CD14-positive monocyte (primary cell): ENCODE results near the gene RMRP. TPM values are rescaled to one million over a fixed set of nuclear protein-coding genes. Genes with fewer than 3 reads are reported as not detected.

Source experiments
- DNase-seq, 3 donors: peaks; one replicate each; pipeline ENCODE4 v3.0.0-alpha.2; 2011 to 2022
- H2AFZ ChIP-seq: 2 replicates; pipeline ENCODE4 v1.6.0; 2012; ENCODE audit warnings: mild to moderate bottlenecking, low read depth, low read length, inconsistent platforms; ENCODE audit not compliant: insufficient read depth, poor library complexity, severe bottlenecking
- H3K27ac ChIP-seq, 2 donors: 1 replicate in 1 of 2; 2 replicates in 1 of 2; pipeline ENCODE4 v1.5.1; 2012 to 2013; ENCODE audit warnings: low read length in 2 of 2, control low read depth in 1 of 2, inconsistent platforms in 1 of 2, low read depth in 1 of 2, mild to moderate bottlenecking in 1 of 2
- H3K27me3 ChIP-seq, 2 donors: one replicate each; pipeline versions ENCODE4 v1.6.0 to v1.6.1; 2011 to 2013; ENCODE audit warnings: low read length in 2 of 2; ENCODE audit not compliant: control insufficient read depth in 2 of 2, insufficient read depth in 2 of 2
- H3K36me3 ChIP-seq, 2 donors: replicated peaks in 1 of 2; 1 replicate in 1 of 2; 2 replicates in 1 of 2; pipeline versions ENCODE4 v1.5.1 to v1.6.1; 2012 to 2013; ENCODE audit warnings: low read length in 2 of 2, control low read depth in 1 of 2, inconsistent platforms in 1 of 2, mild to moderate bottlenecking in 1 of 2; ENCODE audit not compliant: insufficient read depth in 2 of 2, control insufficient read depth in 1 of 2
- H3K4me1 ChIP-seq, 2 donors: 1 replicate in 1 of 2; 2 replicates in 1 of 2; pipeline versions ENCODE4 v1.5.1 to v1.6.1; 2012 to 2013; ENCODE audit warnings: low read length in 2 of 2, control low read depth in 1 of 2, inconsistent platforms in 1 of 2, mild to moderate bottlenecking in 1 of 2, moderate library complexity in 1 of 2; ENCODE audit not compliant: insufficient read depth in 2 of 2, control insufficient read depth in 1 of 2
- H3K4me2 ChIP-seq: replicated peaks from 2 replicates; pipeline ENCODE3; 2012; ENCODE audit warnings: low read length, moderate library complexity, mild to moderate bottlenecking; ENCODE audit not compliant: poor library complexity, severe bottlenecking; ENCODE audit errors: extremely low read depth
- H3K4me3 ChIP-seq, 3 experiments: fragments of 200-600 bp in 1 of 3; sonication (generic) in 1 of 3; replicated peaks in 1 of 3; 1 replicate in 2 of 3; 2 replicates in 1 of 3; pipeline ENCODE4 v1.5.1; 2011 to 2013; ENCODE audit warnings: low read length in 3 of 3, mild to moderate bottlenecking in 3 of 3, control low read depth in 2 of 3, low read depth in 2 of 3, inconsistent platforms in 1 of 3, moderate library complexity in 1 of 3
- H3K79me2 ChIP-seq: 2 replicates; pipeline ENCODE4 v1.6.0; 2012; ENCODE audit warnings: mild to moderate bottlenecking, control low read depth, inconsistent platforms, low read length, moderate library complexity; ENCODE audit not compliant: insufficient read depth
- H3K9ac ChIP-seq: 2 replicates; pipeline ENCODE4 v1.6.0; 2017; ENCODE audit warnings: low read length, mild to moderate bottlenecking; ENCODE audit not compliant: insufficient read depth, poor library complexity, severe bottlenecking
- H3K9me3 ChIP-seq, 2 donors: replicated peaks in 1 of 2; 1 replicate in 1 of 2; 2 replicates in 1 of 2; pipeline versions ENCODE4 v1.5.1 to v1.6.1; 2012 to 2013; ENCODE audit warnings: low read length in 2 of 2, control low read depth in 1 of 2; ENCODE audit not compliant: control insufficient read depth in 1 of 2, insufficient read depth in 1 of 2
- H4K20me1 ChIP-seq: 2 replicates; pipeline ENCODE4 v1.6.0; 2012; ENCODE audit warnings: mild to moderate bottlenecking, low read length, control low read depth, moderate library complexity; ENCODE audit not compliant: insufficient read depth
- H3K27ac Mint-ChIP-seq, 7 donors: one replicate each; pipeline ENCODE4 v1.8.0; 2020; ENCODE audit warnings: mild to moderate bottlenecking in 7 of 7, mixed read lengths in 7 of 7, moderate library complexity in 6 of 7, inconsistent platforms in 2 of 7
- H3K27me3 Mint-ChIP-seq, 3 donors: one replicate each; pipeline ENCODE4 v1.8.0; 2021 to 2022; ENCODE audit warnings: low read depth in 3 of 3, mild to moderate bottlenecking in 3 of 3, mixed read lengths in 3 of 3, moderate library complexity in 3 of 3, inconsistent platforms in 1 of 3
- H3K36me3 Mint-ChIP-seq, 2 donors: one replicate each; pipeline ENCODE4 v1.8.0; 2020; ENCODE audit warnings: mixed read lengths in 2 of 2, inconsistent platforms in 1 of 2, mild to moderate bottlenecking in 1 of 2
- H3K4me1 Mint-ChIP-seq: one replicate; pipeline ENCODE4 v1.8.0; 2020; ENCODE audit warnings: mild to moderate bottlenecking, mixed read lengths
- H3K4me3 Mint-ChIP-seq, 2 donors: one replicate each; pipeline ENCODE4 v1.8.0; 2020; ENCODE audit warnings: mild to moderate bottlenecking in 2 of 2, mixed read lengths in 2 of 2, moderate library complexity in 1 of 2
- H3K9me3 Mint-ChIP-seq, 7 donors: one replicate each; pipeline ENCODE4 v1.8.0; 2020 to 2022; ENCODE audit warnings: mixed read lengths in 7 of 7, mild to moderate bottlenecking in 6 of 7, moderate library complexity in 6 of 7, inconsistent platforms in 2 of 7
- CTCF ChIP-seq: fragments of 200-600 bp; IDR thresholded peaks from one replicate; pipeline ENCODE4 v1.8.0; 2022; ENCODE audit warnings: antibody characterized with exemption, mild to moderate bottlenecking
- WGBS: methylation state at CpG from one replicate; pipeline ENCODE4 v1.1.5; 2013; ENCODE audit warnings: missing lambda C conversion rate; ENCODE audit not compliant: insufficient coverage; 5-methylcytosine and 5-hydroxymethylcytosine counted together
- intact Hi-C, 2 donors: fragments of 100-400 bp; cut with micrococcal nuclease; formaldehyde crosslinking; loops; one replicate each; pipeline versions ENCODE4 v1.15.0 to v1.15.1; 2023
- polyA plus RNA-seq, 3 donors: library from polyadenylated mRNA; depleted of rRNA in 1 of 3; unstranded in 2 of 3; stranded (reverse) in 1 of 3; fragments of 300-500 nt in 2 of 3; fragments of >200 nt in 1 of 3; fragmentation: Illumina TruSeq in 2 of 3; gene quantifications; 1 replicate in 2 of 3; 2 replicates in 1 of 3; pipeline ENCODE4 v1.2.3, GENCODE V29; 2012 to 2021

The RMRP gene
- polyA plus RNA-seq, 3 donors: 13.3 TPM; not detected in 2

DNA sequence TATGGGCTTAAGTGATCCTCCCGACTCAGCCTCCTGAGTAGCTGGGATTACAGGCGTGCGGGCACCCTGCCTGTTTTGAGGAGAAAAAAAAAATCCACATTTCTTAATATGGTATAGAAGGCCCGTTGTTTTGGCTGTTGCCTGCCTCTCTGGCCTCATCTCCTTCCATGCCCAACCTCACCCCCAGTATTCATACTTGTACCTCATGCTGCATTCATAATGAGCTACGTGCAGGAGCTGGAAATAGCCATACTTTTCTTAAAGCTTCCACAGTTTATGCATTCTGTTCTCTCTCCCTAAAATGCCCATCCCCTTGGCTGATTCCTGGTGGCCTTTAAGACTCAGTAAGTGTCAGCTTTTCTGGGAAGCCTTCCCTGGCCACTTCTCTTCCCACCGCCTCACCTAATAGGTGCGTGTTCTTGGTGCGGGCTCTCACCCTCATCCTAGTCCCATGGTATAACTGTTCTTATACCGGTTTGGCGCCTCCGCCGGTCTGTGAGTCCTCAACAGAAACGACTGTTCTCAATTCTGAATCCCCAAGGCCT, 34.0 kb upstream of the RMRP start:
- Histone ChIP-seq H3K9me3 (no peaks in the 10 kb centered on the region), H3K9ac (no peak overlapping the region), H3K4me1 (peaks cover 14 to 21% of the 10 kb centered on the region in 2 donors), H3K36me3 (peaks cover 11 to 13% of the 10 kb centered on the region in 2 donors), H3K27ac (no peak overlapping the region), H3K27me3 (peaks cover 0 to 15% of the 10 kb centered on the region in 2 donors), H4K20me1 (peaks cover 14% of the 10 kb centered on the region), H3K79me2 (no peaks in the 10 kb centered on the region), H2AFZ (no peak overlapping the region), H3K4me2 (peak overlapping the region; percentile 90), H3K4me3 (no peak overlapping the region)
- intact Hi-C loops: loop anchor here in 1 of 2 donors (10.0 kb wide), 1 partner anchor 47 kb away; no protein-coding TSS in a partner anchor
- Mint-ChIP-seq H3K9me3 (peaks cover 0 to 3% (median 0%) of the 10 kb centered on the region in 7 donors), H3K4me1 (peaks cover 10% of the 10 kb centered on the region), H3K27ac (peak overlapping the region in 1 of 7 donors; percentile 20), H3K36me3 (no peaks in the 10 kb centered on the region), H3K4me3 (no peak overlapping the region), H3K27me3 (peaks cover 4 to 25% (median 6%) of the 10 kb centered on the region in 3 donors)
- WGBS: 96% methylated on average over 3 of the region's 13 CpGs
- no peak for TF ChIP-seq CTCF
- no peak for DNase-seq

- Histone ChIP-seq H2AFZ (peak overlapping the region; percentile 94), H3K9ac (peak overlapping the region; percentile 75), H3K4me1 (peaks cover 14 to 21% of the 10 kb centered on the region in 2 donors), H3K79me2 (no peaks in the 10 kb centered on the region), H3K27ac (peak overlapping the region in 1 of 2 donors; percentile 36), H3K36me3 (peaks cover 6 to 7% of the 10 kb centered on the region in 2 donors), H3K9me3 (no peaks in the 10 kb centered on the region), H4K20me1 (peaks cover 8% of the 10 kb centered on the region), H3K4me2 (peak overlapping the region; percentile 90), H3K27me3 (peaks cover 0 to 15% of the 10 kb centered on the region in 2 donors), H3K4me3 (peak overlapping the region; percentile 86 to 93 (median 90))
- DNase-seq: peak in 2 of 3 donors; percentile 31 to 43
- TF ChIP-seq CTCF: no peak
- H3K27me3 Mint-ChIP-seq: peaks cover 4 to 25% (median 6%) of the 10 kb centered on the region in 3 donors
- H3K27ac Mint-ChIP-seq: peak overlapping the region in 6 of 7 donors; percentile 38 to 77 (median 62)
- H3K4me3 Mint-ChIP-seq: peak overlapping the region; percentile 88 to 91
- H3K9me3 Mint-ChIP-seq: peaks cover 0 to 3% (median 0%) of the 10 kb centered on the region in 7 donors
- WGBS: 8% methylated on average over 10 of the region's 10 CpGs
- H3K4me1 Mint-ChIP-seq: peaks cover 10% of the 10 kb centered on the region
- no peaks in the 10 kb centered on the region for H3K36me3 Mint-ChIP-seq
- intact Hi-C loops: loop anchor here in 1 of 2 donors (10.0 kb wide), 1 partner anchor 46 kb away; no protein-coding TSS in a partner anchor
Observed at GRCh38 chr9:35691334-35691650, 33.5 kb upstream of the RMRP start.
